PC-9 (cell line): Measurements from ENCODE around the gene CDK2. TPM values are rescaled to one million over a fixed set of nuclear protein-coding genes. Genes with fewer than 3 reads are reported as not detected.

Source experiments
- BruUV-seq: library from RNA; stranded (reverse); fragments of 400-500 nt; replicated peaks from 2 replicates; lab custom pipeline; 2021; lab: Mats Ljungman, UMichigan
- CTCF ChIA-PET: fragments of 300-600 bp; sonication (Branson Sonifier 250); formaldehyde crosslinking; loops from one replicate; lab custom pipeline; 2022; ENCODE audit warnings: antibody characterized with exemption; lab: Charles Lee
- POLR2A ChIA-PET: fragments of 300-600 bp; sonication (Branson Sonifier 250); formaldehyde crosslinking; loops from one replicate; lab custom pipeline; 2022; ENCODE audit warnings: antibody characterized with exemption; ENCODE audit not compliant: unreplicated experiment; lab: Charles Lee
- DNase-seq, 2 experiments: peaks; one replicate each; pipeline versions ENCODE4 v3.0.0 to v3.0.0-alpha.2; 2015 to 2022; ENCODE audit warnings: mixed read lengths in 1 of 2
- H2AFZ ChIP-seq: fragments of 200-600 bp; sonication (generic); 2 replicates; pipeline ENCODE4 v1.8.1; 2017; ENCODE audit warnings: antibody characterized with exemption
- H3F3A ChIP-seq: fragments of 200-600 bp; sonication (generic); 2 replicates; pipeline ENCODE4 v1.8.1; 2017; ENCODE audit warnings: antibody characterized with exemption, mild to moderate bottlenecking, low read depth; ENCODE audit not compliant: insufficient read depth
- H3K27ac ChIP-seq: fragments of 200-600 bp; sonication (generic); 2 replicates; pipeline ENCODE4 v1.6.1; 2016; ENCODE audit warnings: mixed run types
- H3K27me3 ChIP-seq: fragments of 200-600 bp; sonication (generic); 2 replicates; pipeline ENCODE4 v1.6.1; 2016; ENCODE audit warnings: low read depth, mixed run types; ENCODE audit not compliant: insufficient read depth
- H3K36me3 ChIP-seq: fragments of 200-600 bp; sonication (generic); 2 replicates; pipeline ENCODE4 v1.6.1; 2016; ENCODE audit warnings: low read depth, mixed run types
- H3K4me1 ChIP-seq: fragments of 200-600 bp; sonication (generic); replicated peaks from 2 replicates; pipeline ENCODE4 v1.6.1; 2016; ENCODE audit warnings: mixed run types; ENCODE audit not compliant: insufficient read depth
- H3K4me2 ChIP-seq: fragments of 200-600 bp; sonication (generic); 2 replicates; pipeline ENCODE4 v1.6.1; 2017; ENCODE audit warnings: mixed run types
- H3K4me3 ChIP-seq: fragments of 200-600 bp; sonication (generic); 2 replicates; pipeline ENCODE4 v1.6.1; 2016; ENCODE audit warnings: mixed run types
- H3K79me2 ChIP-seq: fragments of 200-600 bp; sonication (generic); 2 replicates; pipeline ENCODE4 v1.6.1; 2017; ENCODE audit warnings: low read depth, mixed run types
- H3K9me2 ChIP-seq: fragments of 200-600 bp; sonication (generic); 2 replicates; pipeline ENCODE4 v1.8.1; 2017; ENCODE audit warnings: mild to moderate bottlenecking; ENCODE audit not compliant: insufficient read depth
- H3K9me3 ChIP-seq: fragments of 200-600 bp; sonication (generic); 2 replicates; pipeline ENCODE4 v1.8.1; 2016; ENCODE audit warnings: low read depth; ENCODE audit not compliant: insufficient read depth
- H4K20me1 ChIP-seq: fragments of 200-600 bp; sonication (generic); 2 replicates; pipeline ENCODE4 v1.8.1; 2017; ENCODE audit not compliant: insufficient read depth
- EZH2 ChIP-seq: fragments of 200-600 bp; sonication (generic); IDR thresholded peaks from 2 replicates; pipeline ENCODE4 v1.8.0; 2017; ENCODE audit warnings: antibody characterized with exemption, low read depth
- intact Hi-C: fragments of 100-400 bp; cut with micrococcal nuclease; formaldehyde crosslinking; loops from one replicate; pipeline ENCODE4 v1.10.0; 2022; ENCODE audit not compliant: unreplicated experiment
- total RNA-seq: library from RNA; stranded (reverse); gene quantifications from 2 replicates; pipeline ENCODE4 v1.2.3, GENCODE V29; 2021
- TF ChIP-seq, protein P1 (sequence below): fragments of 200-600 bp; sonication (generic); conservative IDR thresholded peaks from 2 replicates; pipeline ENCODE4 v1.6.1; 2017; ENCODE audit warnings: mixed run types, antibody characterized with exemption, mild to moderate bottlenecking, moderate library complexity

Gene CDK2
- total RNA-seq, 1 experiment from 2014 or later, result 93.8 TPM

DNA sequence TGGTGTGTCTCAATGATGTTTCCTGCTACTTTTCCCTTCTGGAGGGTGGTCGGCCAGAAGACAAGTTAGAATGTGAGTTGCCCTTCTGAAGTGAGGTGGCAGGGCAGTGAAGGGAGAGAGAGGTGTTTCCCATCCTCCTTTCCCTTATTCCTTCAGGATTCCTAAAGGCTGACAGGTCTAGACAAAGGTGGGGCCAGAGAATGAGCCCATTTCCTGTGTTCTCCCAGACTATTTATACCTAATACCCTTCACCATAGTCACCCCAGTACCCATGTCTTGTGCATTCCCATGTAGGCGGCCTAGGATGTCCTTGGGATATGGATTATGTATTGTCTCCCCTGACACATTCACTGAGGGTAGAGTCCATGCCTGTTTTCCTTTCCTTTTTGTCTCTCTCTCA, 28.6 kb upstream of the CDK2 start:
- H3K27ac ChIP-seq, result 0 out of 2 replicates have a peak overlapping the region, but pooled peaks have one; percentile 35
- H3K9me2 ChIP-seq, result no peaks in the 10 kb centered on the region
- peak overlapping the region; percentile 38 for H3K4me2 ChIP-seq
- H3K4me3 ChIP-seq, result no peak overlapping the region
- TF ChIP-seq, protein P1, sequence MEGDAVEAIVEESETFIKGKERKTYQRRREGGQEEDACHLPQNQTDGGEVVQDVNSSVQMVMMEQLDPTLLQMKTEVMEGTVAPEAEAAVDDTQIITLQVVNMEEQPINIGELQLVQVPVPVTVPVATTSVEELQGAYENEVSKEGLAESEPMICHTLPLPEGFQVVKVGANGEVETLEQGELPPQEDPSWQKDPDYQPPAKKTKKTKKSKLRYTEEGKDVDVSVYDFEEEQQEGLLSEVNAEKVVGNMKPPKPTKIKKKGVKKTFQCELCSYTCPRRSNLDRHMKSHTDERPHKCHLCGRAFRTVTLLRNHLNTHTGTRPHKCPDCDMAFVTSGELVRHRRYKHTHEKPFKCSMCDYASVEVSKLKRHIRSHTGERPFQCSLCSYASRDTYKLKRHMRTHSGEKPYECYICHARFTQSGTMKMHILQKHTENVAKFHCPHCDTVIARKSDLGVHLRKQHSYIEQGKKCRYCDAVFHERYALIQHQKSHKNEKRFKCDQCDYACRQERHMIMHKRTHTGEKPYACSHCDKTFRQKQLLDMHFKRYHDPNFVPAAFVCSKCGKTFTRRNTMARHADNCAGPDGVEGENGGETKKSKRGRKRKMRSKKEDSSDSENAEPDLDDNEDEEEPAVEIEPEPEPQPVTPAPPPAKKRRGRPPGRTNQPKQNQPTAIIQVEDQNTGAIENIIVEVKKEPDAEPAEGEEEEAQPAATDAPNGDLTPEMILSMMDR, result no peak
- no peak for TF ChIP-seq EZH2
- ChIA-PET CTCF (no interaction called here), POLR2A (no interaction called here)
- no peak overlapping the region for H2AFZ ChIP-seq
- intact Hi-C loops, result no loop called here
- H3F3A ChIP-seq, result peaks cover 41% of the 10 kb centered on the region; the same call in 1 of the 2 replicates
- no peaks in the 10 kb centered on the region for H3K36me3 ChIP-seq
- DNase-seq, result no peak
- H4K20me1 ChIP-seq, result peaks cover 6% of the 10 kb centered on the region; the same call in 1 of the 2 replicates
- BruUV-seq, result no TSS peak
- H3K9me3 ChIP-seq, result no peaks in the 10 kb centered on the region
- peaks cover 13% of the 10 kb centered on the region for H3K79me2 ChIP-seq
- H3K4me1 ChIP-seq, result peaks cover 44% of the 10 kb centered on the region
- H3K27me3 ChIP-seq, result no peaks in the 10 kb centered on the region

DNA sequence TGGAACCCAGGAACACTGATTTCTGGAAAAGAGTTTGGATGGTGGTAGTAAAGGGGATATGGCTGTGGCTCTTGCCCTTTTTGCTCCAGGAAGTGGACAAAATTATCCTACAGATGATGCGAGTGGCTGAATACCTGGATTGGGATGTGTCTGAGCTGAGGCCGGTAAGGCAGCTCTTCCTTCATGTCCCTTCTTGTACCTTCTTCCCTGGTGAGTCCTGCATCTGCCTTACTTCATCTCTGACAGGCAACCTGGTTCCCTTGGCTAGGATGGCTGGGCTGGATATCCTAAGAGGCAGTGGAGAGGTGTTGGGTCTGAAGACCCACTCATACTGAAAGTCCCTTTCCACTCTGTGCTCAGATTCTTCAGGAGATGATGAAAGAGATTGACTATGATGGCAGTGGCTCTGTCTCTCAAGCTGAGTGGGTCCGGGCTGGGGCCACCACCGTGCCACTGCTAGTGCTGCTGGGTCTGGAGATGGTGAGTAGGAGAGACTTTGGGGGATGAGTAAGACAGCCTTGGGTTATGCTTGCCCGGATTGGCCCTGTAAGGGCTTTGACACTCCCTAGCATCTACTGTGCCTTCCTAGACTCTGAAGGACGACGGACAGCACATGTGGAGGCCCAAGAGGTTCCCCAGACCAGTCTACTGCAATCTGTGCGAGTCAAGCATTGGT, 27.7 kb upstream of the CDK2 start:
- H3K79me2 ChIP-seq, result peaks cover 9% of the 10 kb centered on the region
- BruUV-seq, result no TSS peak
- H3K9me2 ChIP-seq, result no peaks in the 10 kb centered on the region
- ChIA-PET POLR2A (interaction anchor here (0.6 kb wide), 1 partner anchor 35 kb away, joined by 6 read pairs; the partner anchor contains the start of gene RAB5B), CTCF (interaction anchor here (1.1 to 1.6 kb wide), 2 partner anchors 7 to 9 kb away, joined by 4 read pairs; no protein-coding TSS in a partner anchor)
- H3K9me3 ChIP-seq, result no peaks in the 10 kb centered on the region
- H3K4me3 ChIP-seq, result no peak overlapping the region
- peaks cover 1% of the 10 kb centered on the region; the same call in 1 of the 2 replicates for H4K20me1 ChIP-seq
- H3K27ac ChIP-seq, result no peak overlapping the region
- H3K4me2 ChIP-seq, result 0 out of 2 replicates have a peak overlapping the region, but pooled peaks have one; percentile 57
- no peak for DNase-seq
- H3K36me3 ChIP-seq, result no peaks in the 10 kb centered on the region
- H3K4me1 ChIP-seq, result peaks cover 34% of the 10 kb centered on the region
- H3K27me3 ChIP-seq, result no peaks in the 10 kb centered on the region
- TF ChIP-seq EZH2, result no peak
- TF ChIP-seq, protein P1, result no peak
- intact Hi-C loops, result no loop called here
- peaks cover 32% of the 10 kb centered on the region; the same call in 1 of the 2 replicates for H3F3A ChIP-seq
- no peak overlapping the region for H2AFZ ChIP-seq

DNA sequence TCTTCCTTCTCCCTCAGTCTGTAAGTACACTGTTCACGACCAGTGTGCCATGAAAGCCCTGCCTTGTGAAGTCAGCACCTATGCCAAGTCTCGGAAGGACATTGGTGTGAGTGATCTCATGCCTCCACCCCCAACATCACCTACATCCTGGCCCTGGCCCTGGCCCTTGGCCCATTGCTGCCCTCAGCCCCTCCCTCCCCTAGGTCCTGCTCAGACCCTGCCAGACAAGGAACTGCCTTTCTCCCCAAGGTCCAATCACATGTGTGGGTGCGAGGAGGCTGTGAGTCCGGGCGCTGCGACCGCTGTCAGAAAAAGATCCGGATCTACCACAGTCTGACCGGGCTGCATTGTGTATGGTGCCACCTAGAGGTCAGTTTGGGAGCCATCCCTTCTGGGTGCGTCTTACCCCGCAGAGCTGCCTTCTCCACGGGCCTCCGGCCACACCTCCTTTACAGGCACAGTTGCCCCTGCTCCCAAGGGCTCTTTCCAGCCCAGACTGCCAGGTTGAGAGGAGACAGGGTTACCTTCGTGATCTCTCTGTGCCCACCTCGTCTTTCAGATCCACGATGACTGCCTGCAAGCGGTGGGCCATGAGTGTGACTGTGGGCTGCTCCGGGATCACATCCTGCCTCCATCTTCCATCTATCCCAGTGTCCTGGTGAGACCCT, 26.4 kb upstream of the CDK2 start:
- Histone ChIP-seq H3F3A (peaks cover 21% of the 10 kb centered on the region; the same call in 1 of the 2 replicates), H2AFZ (no peak overlapping the region), H3K27ac (0 out of 2 replicates have a peak overlapping the region, but pooled peaks have one; percentile 16), H3K9me2 (no peaks in the 10 kb centered on the region), H3K4me1 (peaks cover 27% of the 10 kb centered on the region), H3K9me3 (no peaks in the 10 kb centered on the region), H3K79me2 (no peaks in the 10 kb centered on the region), H3K4me2 (peak overlapping the region; percentile 57), H3K36me3 (no peaks in the 10 kb centered on the region), H3K4me3 (no peak overlapping the region), H3K27me3 (no peaks in the 10 kb centered on the region), H4K20me1 (no peaks in the 10 kb centered on the region)
- ChIA-PET POLR2A (no interaction called here), CTCF (interaction anchor here (0.5 to 1.6 kb wide), 7 partner anchors 8 to 201 kb away, joined by 3 to 4 read pairs (median 3); no protein-coding TSS in a partner anchor)
- DNase-seq, result peak; percentile 62 to 87
- intact Hi-C loops, result loop anchor here (1.0 kb wide), 2 partner anchors 9 to 201 kb away; partner anchors contain the start of gene DGKA
- no TSS peak for BruUV-seq
- TF ChIP-seq, protein P1, result peak; percentile 86
- no peak for TF ChIP-seq EZH2
